DMS 273 (cell line): ENCODE results near the gene RARB.

Experiments used
- DNase-seq: peaks from one replicate; lab custom pipeline; 2025; ENCODE audit not compliant: unreplicated experiment; lab: John Stamatoyannopoulos, UW

RARB gene

GRCh38 chr3:25471081-25471768 lies 43.2 kb downstream of the RARB start:
- no peak for DNase-seq

- DNase-seq: no peak
These were observed 44.1 kb downstream of the RARB start for GRCh38 chr3:25472153-25472552.

- no peak for DNase-seq
These were observed 44.7 kb downstream of the RARB start for GRCh38 chr3:25472731-25473130.

GRCh38 chr3:25473246-25473645 lies 45.2 kb downstream of the RARB start:
- no peak for DNase-seq

GRCh38 chr3:25474052-25474451 lies 46.0 kb downstream of the RARB start:
- DNase-seq: no peak

- no peak for DNase-seq
These were observed 48.6 kb downstream of the RARB start for GRCh38 chr3:25476639-25477038.

- DNase-seq: no peak
These were observed 50.2 kb downstream of the RARB start for GRCh38 chr3:25478211-25478757.

- no peak for DNase-seq
These were observed 51.1 kb downstream of the RARB start for GRCh38 chr3:25478964-25479726.

GRCh38 chr3:25479727-25480010 lies 51.6 kb downstream of the RARB start:
- DNase-seq: no peak

GRCh38 chr3:25480811-25481210 lies 52.7 kb downstream of the RARB start:
- DNase-seq: no peak

GRCh38 chr3:25481386-25481785 lies 53.3 kb downstream of the RARB start:
- DNase-seq: no peak

- DNase-seq: no peak
These were observed 55.4 kb downstream of the RARB start for GRCh38 chr3:25483456-25483855.

- DNase-seq: no peak
These were observed 57.6 kb downstream of the RARB start for GRCh38 chr3:25485673-25486072.

GRCh38 chr3:25486932-25487331 lies 58.9 kb downstream of the RARB start:
- DNase-seq: no peak

- no peak for DNase-seq
These were observed 62.0 kb downstream of the RARB start for GRCh38 chr3:25489858-25490593.

- DNase-seq: no peak
These were observed 65.2 kb downstream of the RARB start for GRCh38 chr3:25493246-25493645.

- no peak for DNase-seq
These were observed 65.7 kb downstream of the RARB start for GRCh38 chr3:25493786-25494185.

- DNase-seq: no peak
These were observed 67.2 kb downstream of the RARB start for GRCh38 chr3:25495304-25495703.

GRCh38 chr3:25495726-25496253 lies 67.7 kb downstream of the RARB start:
- no peak for DNase-seq

- DNase-seq: no peak
These were observed 69.0 kb downstream of the RARB start for GRCh38 chr3:25497096-25497495.

- no peak for DNase-seq
These were observed 72.7 kb downstream of the RARB start for GRCh38 chr3:25500706-25501210.
